NCI-H82 treated with DMSO at 0.1 percent for 48 hours (cell line): ENCODE measurements around the gene IVD.
A peak's percentile ranks its signal among the peaks of the same experiment; 100 is the strongest.

Source experiments
- DNase-seq: peaks from one replicate; lab custom pipeline; 2025; ENCODE audit not compliant: unreplicated experiment; lab: John Stamatoyannopoulos, UW

IVD gene

GRCh38 chr15:40413036-40413435 is 7.4 kb downstream of the IVD start:
- DNase-seq = no peak

GRCh38 chr15:40414816-40415215 is 9.2 kb downstream of the IVD start:
- no peak for DNase-seq

GRCh38 chr15:40415226-40415625 is 9.6 kb downstream of the IVD start:
- DNase-seq = no peak

- no peak for DNase-seq
Measured at GRCh38 chr15:40416056-40416455, 10.5 kb downstream of the IVD start.

GRCh38 chr15:40418126-40418525 is 12.5 kb downstream of the IVD start:
- no peak for DNase-seq

- DNase-seq = peak; percentile 2
Measured at GRCh38 chr15:40420071-40420713, 14.6 kb downstream of the IVD start.

- no peak for DNase-seq
Measured at GRCh38 chr15:40420793-40421192, 15.2 kb downstream of the IVD start.

GRCh38 chr15:40421246-40422157 is 15.9 kb downstream of the IVD start:
- DNase-seq = peak; percentile 81

GRCh38 chr15:40424483-40425115 is 19.0 kb downstream of the IVD start:
- DNase-seq = no peak

- DNase-seq = no peak
Measured at GRCh38 chr15:40425681-40426080, 20.1 kb downstream of the IVD start.

GRCh38 chr15:40427188-40427587 is 21.6 kb downstream of the IVD start:
- no peak for DNase-seq

GRCh38 chr15:40428185-40428584 is 22.6 kb downstream of the IVD start:
- DNase-seq = no peak

- DNase-seq = no peak
Measured at GRCh38 chr15:40429068-40429710, 23.6 kb downstream of the IVD start.

GRCh38 chr15:40430271-40430805 is 24.7 kb downstream of the IVD start:
- DNase-seq = peak; percentile 56

GRCh38 chr15:40435023-40435709 is 29.6 kb downstream of the IVD start:
- no peak for DNase-seq

- no peak for DNase-seq
Measured at GRCh38 chr15:40435710-40436089, 30.1 kb downstream of the IVD start.

GRCh38 chr15:40436116-40436891 is 30.7 kb downstream of the IVD start:
- DNase-seq = no peak

GRCh38 chr15:40436892-40437751 is 31.5 kb downstream of the IVD start:
- DNase-seq = no peak
